Muscle of leg (tissue), 11 donors: ENCODE measurements around the gene RHOB. TPM values are rescaled to one million over a fixed set of nuclear protein-coding genes. Genes with fewer than 3 reads are reported as not detected.
A peak's percentile ranks its signal among the peaks of the same experiment; 100 is the strongest.
"Not testable (repeated sequence)": the region's sequence is repeated elsewhere in the genome, so short reads cannot be mapped to it uniquely, and the experiment has no call there.

Experiments
- DNase-seq: peaks from one replicate; pipeline ENCODE4 v3.0.0; 2013
- H3K27ac ChIP-seq: one replicate; pipeline ENCODE4 v1.5.1; 2013; ENCODE audit warnings: mild to moderate bottlenecking, low read length, control low read depth
- H3K27me3 ChIP-seq: one replicate; pipeline ENCODE4 v1.6.1; 2013; ENCODE audit warnings: low read length; ENCODE audit not compliant: control insufficient read depth, insufficient read depth
- H3K36me3 ChIP-seq: one replicate; pipeline ENCODE4 v1.6.1; 2013; ENCODE audit warnings: low read length; ENCODE audit not compliant: control insufficient read depth, insufficient read depth
- H3K4me1 ChIP-seq: one replicate; pipeline ENCODE4 v1.6.1; 2013; ENCODE audit warnings: low read length; ENCODE audit not compliant: control insufficient read depth, insufficient read depth
- H3K4me3 ChIP-seq: one replicate; pipeline ENCODE4 v1.5.1; 2013; ENCODE audit warnings: low read length, control low read depth
- H3K9me3 ChIP-seq: replicated peaks from 2 replicates; pipeline ENCODE4 v1.6.1; 2013; ENCODE audit warnings: low read depth, low read length; ENCODE audit not compliant: control insufficient read depth
- WGBS: methylation state at CpG from one replicate; pipeline ENCODE4 v1.1.5; 2013; ENCODE audit warnings: missing lambda C conversion rate; ENCODE audit not compliant: insufficient coverage; 5-methylcytosine and 5-hydroxymethylcytosine counted together
- polyA plus RNA-seq, 8 donors: library from polyadenylated mRNA; unstranded; fragments of 120-200 nt; gene quantifications; one replicate each; pipeline versions ENCODE4 v1.2.1 to v1.2.3, GENCODE V29; 2013; ENCODE audit warnings: inconsistent platforms in 1 of 8, low replicate concordance in 1 of 8; ENCODE audit not compliant: insufficient read length in 8 of 8, insufficient read depth in 1 of 8
- total RNA-seq: library from RNA; stranded (reverse); fragments of 120-200 nt; gene quantifications from one replicate; pipeline ENCODE4 v1.2.4, GENCODE V29; 2013

Gene RHOB
- total and polyA plus RNA-seq, 9 donors = 90.9 to 174 (median 135) TPM

GRCh38 chr2:20434588-20435294, 12.1 kb upstream of the RHOB start:
- no peak for DNase-seq
- Histone ChIP-seq H3K4me1 (peaks cover 5% of the 10 kb centered on the region), H3K27me3 (no peaks in the 10 kb centered on the region), H3K36me3 (no peaks in the 10 kb centered on the region), H3K9me3 (no peaks in the 10 kb centered on the region), H3K4me3 (no peak overlapping the region), H3K27ac (no peak overlapping the region)
- WGBS = 85% methylated on average over 5 of the region's 8 CpGs

GRCh38 chr2:20435456-20435855, 11.4 kb upstream of the RHOB start:
- not testable (repeated sequence) for H3K27me3 ChIP-seq, H3K27ac ChIP-seq, DNase-seq, H3K4me3 ChIP-seq, H3K4me1 ChIP-seq, H3K36me3 ChIP-seq, H3K9me3 ChIP-seq
- WGBS = 92% methylated on average over 8 of the region's 9 CpGs

- no peak for DNase-seq
- WGBS = 93% methylated on average over 2 of the region's 7 CpGs
These were observed 10.0 kb upstream of the RHOB start for GRCh38 chr2:20436716-20437470.

GRCh38 chr2:20438334-20439192, 8.3 kb upstream of the RHOB start:
- H3K27ac ChIP-seq = peak overlapping the region; percentile 40
- no peak for DNase-seq
- no peaks in the 10 kb centered on the region for H3K9me3 ChIP-seq
- H3K36me3 ChIP-seq = no peaks in the 10 kb centered on the region
- H3K27me3 ChIP-seq = no peaks in the 10 kb centered on the region
- H3K4me1 ChIP-seq = peaks cover 1% of the 10 kb centered on the region
- no peak overlapping the region for H3K4me3 ChIP-seq
- 89% methylated on average over 1 of the region's 7 CpGs for WGBS

More at GRCh38 chr2:20436716-20437470, 10.0 kb upstream of the RHOB start:
- H3K36me3 ChIP-seq = no peaks in the 10 kb centered on the region
- H3K27ac ChIP-seq = no peak overlapping the region
- H3K4me3 ChIP-seq = no peak overlapping the region
- H3K4me1 ChIP-seq = no peaks in the 10 kb centered on the region
- no peaks in the 10 kb centered on the region for H3K9me3 ChIP-seq
- H3K27me3 ChIP-seq = no peaks in the 10 kb centered on the region

- Histone ChIP-seq H3K36me3 (no peaks in the 10 kb centered on the region), H3K4me1 (peaks cover 5% of the 10 kb centered on the region), H3K27ac (peak overlapping the region; percentile 40), H3K9me3 (no peaks in the 10 kb centered on the region), H3K27me3 (no peaks in the 10 kb centered on the region), H3K4me3 (no peak overlapping the region)
- 67% methylated on average over 2 of the region's 4 CpGs for whole genome bisulfite sequencing
- no peak for DNase-seq
These were observed 7.7 kb upstream of the RHOB start for GRCh38 chr2:20439193-20439475.

GRCh38 chr2:20439503-20439902, 7.4 kb upstream of the RHOB start:
- Histone ChIP-seq H3K36me3 (no peaks in the 10 kb centered on the region), H3K27ac (peak overlapping the region; percentile 40), H3K4me3 (no peak overlapping the region), H3K27me3 (no peaks in the 10 kb centered on the region), H3K9me3 (no peaks in the 10 kb centered on the region), H3K4me1 (peaks cover 5% of the 10 kb centered on the region)
- WGBS = 81% methylated on average over 5 of the region's 5 CpGs
- DNase-seq = peak; percentile 82

- no peak overlapping the region for H3K4me3 ChIP-seq
- H3K9me3 ChIP-seq = no peaks in the 10 kb centered on the region
- 94% methylated on average over 2 of the region's 6 CpGs for WGBS
- H3K27ac ChIP-seq = no peak overlapping the region
- peaks cover 11% of the 10 kb centered on the region for H3K4me1 ChIP-seq
- H3K36me3 ChIP-seq = no peaks in the 10 kb centered on the region
- H3K27me3 ChIP-seq = no peaks in the 10 kb centered on the region
- DNase-seq = no peak
These were observed 6.8 kb upstream of the RHOB start for GRCh38 chr2:20440001-20440560.

- no peaks in the 10 kb centered on the region for H3K9me3 ChIP-seq
- WGBS = 56% methylated on average over 3 of the region's 6 CpGs
- H3K4me1 ChIP-seq = peaks cover 17% of the 10 kb centered on the region
- no peaks in the 10 kb centered on the region for H3K27me3 ChIP-seq
- H3K27ac ChIP-seq = peak overlapping the region; percentile 75
- H3K4me3 ChIP-seq = no peak overlapping the region
- H3K36me3 ChIP-seq = peaks cover 5% of the 10 kb centered on the region
- peak; percentile 86 for DNase-seq
These were observed 3.5 kb upstream of the RHOB start for GRCh38 chr2:20443276-20443920.

GRCh38 chr2:20444101-20444992, 2.5 kb upstream of the RHOB start:
- WGBS = 10% methylated on average over 3 of the region's 12 CpGs
- peak; percentile 89 for DNase-seq
- peak overlapping the region; percentile 75 for H3K27ac ChIP-seq

More at GRCh38 chr2:20444101-20444992, 2.5 kb upstream of the RHOB start:
- peaks cover 8% of the 10 kb centered on the region for H3K36me3 ChIP-seq
- no peaks in the 10 kb centered on the region for H3K9me3 ChIP-seq
- no peak overlapping the region for H3K4me3 ChIP-seq
- H3K4me1 ChIP-seq = peaks cover 18% of the 10 kb centered on the region
- no peaks in the 10 kb centered on the region for H3K27me3 ChIP-seq
